ENCODE measurements around the gene VWF.

GRCh38 chr12:5948696-5949095 is 175.8 kb downstream of the VWF start:
- TF ChIP-seq CTCF (IDR thresholded peaks at IDR 0.05; ENCODE audit: low read depth, low read length) = no peak
- no peak for TF ChIP-seq EZH2phosphoT487 (IDR thresholded peaks at IDR 0.05; ENCODE audit: low read depth)
